ENCODE data around the gene RASA4.
"Not testable (repeated sequence)": the region's sequence is repeated elsewhere in the genome, so short reads cannot be mapped to it uniquely, and the experiment has no call there.

The RASA4 gene

GRCh38 chr7:102604431-102605145 lies 12.0 kb downstream of the RASA4 start:
- not testable (repeated sequence) for DNase-seq

GRCh38 chr7:102602317-102602716 lies 14.2 kb downstream of the RASA4 start:
- not testable (repeated sequence) for DNase-seq

GRCh38 chr7:102599699-102600098 lies 16.9 kb downstream of the RASA4 start:
- not testable (repeated sequence) for DNase-seq

GRCh38 chr7:102596036-102596435 lies 20.5 kb downstream of the RASA4 start:
- DNase-seq: not testable (repeated sequence)

GRCh38 chr7:102593637-102594334 lies 22.8 kb downstream of the RASA4 start:
- not testable (repeated sequence) for DNase-seq

- peak; percentile 61 to 67 for DNase-seq
Observed at GRCh38 chr7:102592477-102593019, 24.0 kb downstream of the RASA4 start.

- DNase-seq: not testable (repeated sequence)
Observed at GRCh38 chr7:102589857-102590256, 26.7 kb downstream of the RASA4 start.

GRCh38 chr7:102583495-102583894 lies 33.1 kb downstream of the RASA4 start:
- not testable (repeated sequence) for DNase-seq

- not testable (repeated sequence) for DNase-seq
Observed at GRCh38 chr7:102581722-102582121, 34.8 kb downstream of the RASA4 start.

- DNase-seq: not testable (repeated sequence)
Observed at GRCh38 chr7:102578486-102578885, 38.1 kb downstream of the RASA4 start.

- peak; percentile 16 to 24 for DNase-seq
Observed at GRCh38 chr7:102577315-102578240, 39.0 kb downstream of the RASA4 start.

GRCh38 chr7:102576363-102576762 lies 40.2 kb downstream of the RASA4 start:
- DNase-seq: not testable (repeated sequence)

GRCh38 chr7:102574607-102575006 lies 41.9 kb downstream of the RASA4 start:
- not testable (repeated sequence) for DNase-seq

GRCh38 chr7:102572261-102573239 lies 44.0 kb downstream of the RASA4 start, which contains the start of gene POLR2J3:
POLR2J3 (minus strand) TSS chr7:102572583; CDS start chr7:102572521, 62 bp downstream.
- peak; percentile 99 for DNase-seq

- DNase-seq: not testable (repeated sequence)
Observed at GRCh38 chr7:102568620-102569019, 47.9 kb downstream of the RASA4 start.

GRCh38 chr7:102550808-102551422 lies 65.6 kb downstream of the RASA4 start, which contains the start of gene SPDYE2:
SPDYE2 (plus strand) TSS chr7:102551226; CDS start chr7:102553256, 2,030 bp downstream.
- not testable (repeated sequence) for DNase-seq

- DNase-seq: not testable (repeated sequence)
Observed at GRCh38 chr7:102546353-102546752, 70.2 kb downstream of the RASA4 start.

GRCh38 chr7:102545288-102545687 lies 71.3 kb downstream of the RASA4 start:
- not testable (repeated sequence) for DNase-seq

GRCh38 chr7:102544372-102544771 lies 72.2 kb downstream of the RASA4 start:
- not testable (repeated sequence) for DNase-seq

GRCh38 chr7:102543596-102543995 lies 73.0 kb downstream of the RASA4 start, which contains the start of gene UPK3BL2:
UPK3BL2 (minus strand) TSS chr7:102543696; CDS start chr7:102543636, 60 bp downstream.
- DNase-seq: not testable (repeated sequence)
